ENCODE measurements around the gene VASP. TPM values are rescaled to one million over a fixed set of nuclear protein-coding genes. Genes with fewer than 3 reads are reported as not detected.

VASP gene
- total and polyA plus RNA-seq, 9 of the 15 experiments (the other 6 are each of a cell fraction or from before 2014, with no cell fraction given), result 16.7 to 261 (median 112) TPM

DNA sequence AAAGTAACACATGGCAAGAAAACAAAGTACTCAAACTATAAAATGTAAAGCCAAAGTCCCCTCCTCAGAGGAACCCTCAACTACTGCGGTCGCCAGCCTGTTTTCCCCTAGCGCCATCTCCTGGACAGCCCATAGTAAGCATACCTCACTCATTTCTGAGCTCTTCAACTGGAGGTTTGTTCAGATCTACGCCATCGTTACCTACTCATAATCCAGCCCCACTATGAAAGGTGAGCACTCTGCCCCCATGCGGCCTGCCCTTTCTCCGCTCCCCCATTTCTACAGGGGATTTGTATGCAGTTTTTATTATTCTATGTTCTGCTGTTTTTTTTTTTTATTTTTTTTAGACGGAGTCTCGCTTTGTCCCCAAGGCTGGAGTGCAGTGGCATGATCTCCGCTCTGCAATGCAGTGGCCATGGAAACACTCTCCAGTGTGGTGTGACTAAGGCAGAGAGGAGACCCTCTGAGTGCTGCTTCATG lies 51.2 kb downstream of the VASP start (continued):
- TF ChIP-seq, protein P1, sequence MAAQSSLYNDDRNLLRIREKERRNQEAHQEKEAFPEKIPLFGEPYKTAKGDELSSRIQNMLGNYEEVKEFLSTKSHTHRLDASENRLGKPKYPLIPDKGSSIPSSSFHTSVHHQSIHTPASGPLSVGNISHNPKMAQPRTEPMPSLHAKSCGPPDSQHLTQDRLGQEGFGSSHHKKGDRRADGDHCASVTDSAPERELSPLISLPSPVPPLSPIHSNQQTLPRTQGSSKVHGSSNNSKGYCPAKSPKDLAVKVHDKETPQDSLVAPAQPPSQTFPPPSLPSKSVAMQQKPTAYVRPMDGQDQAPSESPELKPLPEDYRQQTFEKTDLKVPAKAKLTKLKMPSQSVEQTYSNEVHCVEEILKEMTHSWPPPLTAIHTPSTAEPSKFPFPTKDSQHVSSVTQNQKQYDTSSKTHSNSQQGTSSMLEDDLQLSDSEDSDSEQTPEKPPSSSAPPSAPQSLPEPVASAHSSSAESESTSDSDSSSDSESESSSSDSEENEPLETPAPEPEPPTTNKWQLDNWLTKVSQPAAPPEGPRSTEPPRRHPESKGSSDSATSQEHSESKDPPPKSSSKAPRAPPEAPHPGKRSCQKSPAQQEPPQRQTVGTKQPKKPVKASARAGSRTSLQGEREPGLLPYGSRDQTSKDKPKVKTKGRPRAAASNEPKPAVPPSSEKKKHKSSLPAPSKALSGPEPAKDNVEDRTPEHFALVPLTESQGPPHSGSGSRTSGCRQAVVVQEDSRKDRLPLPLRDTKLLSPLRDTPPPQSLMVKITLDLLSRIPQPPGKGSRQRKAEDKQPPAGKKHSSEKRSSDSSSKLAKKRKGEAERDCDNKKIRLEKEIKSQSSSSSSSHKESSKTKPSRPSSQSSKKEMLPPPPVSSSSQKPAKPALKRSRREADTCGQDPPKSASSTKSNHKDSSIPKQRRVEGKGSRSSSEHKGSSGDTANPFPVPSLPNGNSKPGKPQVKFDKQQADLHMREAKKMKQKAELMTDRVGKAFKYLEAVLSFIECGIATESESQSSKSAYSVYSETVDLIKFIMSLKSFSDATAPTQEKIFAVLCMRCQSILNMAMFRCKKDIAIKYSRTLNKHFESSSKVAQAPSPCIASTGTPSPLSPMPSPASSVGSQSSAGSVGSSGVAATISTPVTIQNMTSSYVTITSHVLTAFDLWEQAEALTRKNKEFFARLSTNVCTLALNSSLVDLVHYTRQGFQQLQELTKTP (IDR thresholded peaks at IDR 0.05; ENCODE audit: low read depth in 1 of 2, partially characterized antibody in 2 of 2), result peak in 1 of 2 experiments; percentile 33
- TF ChIP-seq, protein P2, sequence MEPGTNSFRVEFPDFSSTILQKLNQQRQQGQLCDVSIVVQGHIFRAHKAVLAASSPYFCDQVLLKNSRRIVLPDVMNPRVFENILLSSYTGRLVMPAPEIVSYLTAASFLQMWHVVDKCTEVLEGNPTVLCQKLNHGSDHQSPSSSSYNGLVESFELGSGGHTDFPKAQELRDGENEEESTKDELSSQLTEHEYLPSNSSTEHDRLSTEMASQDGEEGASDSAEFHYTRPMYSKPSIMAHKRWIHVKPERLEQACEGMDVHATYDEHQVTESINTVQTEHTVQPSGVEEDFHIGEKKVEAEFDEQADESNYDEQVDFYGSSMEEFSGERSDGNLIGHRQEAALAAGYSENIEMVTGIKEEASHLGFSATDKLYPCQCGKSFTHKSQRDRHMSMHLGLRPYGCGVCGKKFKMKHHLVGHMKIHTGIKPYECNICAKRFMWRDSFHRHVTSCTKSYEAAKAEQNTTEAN (CRISPR knock-in tag; IDR thresholded peaks at IDR 0.05), result no peak
- TF ChIP-seq ZNF778 (CRISPR knock-in tag; IDR thresholded peaks at IDR 0.05), result no peak
- TF ChIP-seq TRIM24 (IDR thresholded peaks at IDR 0.05), result no peak
- TF ChIP-seq, protein P3, sequence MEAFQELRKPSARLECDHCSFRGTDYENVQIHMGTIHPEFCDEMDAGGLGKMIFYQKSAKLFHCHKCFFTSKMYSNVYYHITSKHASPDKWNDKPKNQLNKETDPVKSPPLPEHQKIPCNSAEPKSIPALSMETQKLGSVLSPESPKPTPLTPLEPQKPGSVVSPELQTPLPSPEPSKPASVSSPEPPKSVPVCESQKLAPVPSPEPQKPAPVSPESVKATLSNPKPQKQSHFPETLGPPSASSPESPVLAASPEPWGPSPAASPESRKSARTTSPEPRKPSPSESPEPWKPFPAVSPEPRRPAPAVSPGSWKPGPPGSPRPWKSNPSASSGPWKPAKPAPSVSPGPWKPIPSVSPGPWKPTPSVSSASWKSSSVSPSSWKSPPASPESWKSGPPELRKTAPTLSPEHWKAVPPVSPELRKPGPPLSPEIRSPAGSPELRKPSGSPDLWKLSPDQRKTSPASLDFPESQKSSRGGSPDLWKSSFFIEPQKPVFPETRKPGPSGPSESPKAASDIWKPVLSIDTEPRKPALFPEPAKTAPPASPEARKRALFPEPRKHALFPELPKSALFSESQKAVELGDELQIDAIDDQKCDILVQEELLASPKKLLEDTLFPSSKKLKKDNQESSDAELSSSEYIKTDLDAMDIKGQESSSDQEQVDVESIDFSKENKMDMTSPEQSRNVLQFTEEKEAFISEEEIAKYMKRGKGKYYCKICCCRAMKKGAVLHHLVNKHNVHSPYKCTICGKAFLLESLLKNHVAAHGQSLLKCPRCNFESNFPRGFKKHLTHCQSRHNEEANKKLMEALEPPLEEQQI (IDR thresholded peaks at IDR 0.05), result no peak
- 0 out of 4 replicates have a peak, but pooled peaks of 1 of the 2 experiments have one; percentile 56 for TF ChIP-seq TEAD1 (CRISPR knock-in tag; IDR thresholded peaks at IDR 0.05)
- TF ChIP-seq KDM1A (IDR thresholded peaks at IDR 0.05), result no peak
- TF ChIP-seq ZNF764 (CRISPR knock-in tag; IDR thresholded peaks at IDR 0.05; ENCODE audit: low read depth), result no peak
- TF ChIP-seq KAT2B (IDR thresholded peaks at IDR 0.05; ENCODE audit: low read depth, low read length), result no peak
- TF ChIP-seq, protein P4, sequence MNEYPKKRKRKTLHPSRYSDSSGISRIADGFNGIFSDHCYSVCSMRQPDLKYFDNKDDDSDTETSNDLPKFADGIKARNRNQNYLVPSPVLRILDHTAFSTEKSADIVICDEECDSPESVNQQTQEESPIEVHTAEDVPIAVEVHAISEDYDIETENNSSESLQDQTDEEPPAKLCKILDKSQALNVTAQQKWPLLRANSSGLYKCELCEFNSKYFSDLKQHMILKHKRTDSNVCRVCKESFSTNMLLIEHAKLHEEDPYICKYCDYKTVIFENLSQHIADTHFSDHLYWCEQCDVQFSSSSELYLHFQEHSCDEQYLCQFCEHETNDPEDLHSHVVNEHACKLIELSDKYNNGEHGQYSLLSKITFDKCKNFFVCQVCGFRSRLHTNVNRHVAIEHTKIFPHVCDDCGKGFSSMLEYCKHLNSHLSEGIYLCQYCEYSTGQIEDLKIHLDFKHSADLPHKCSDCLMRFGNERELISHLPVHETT (CRISPR knock-in tag; conservative IDR thresholded peaks at IDR 0.05 in 1 of 2, IDR thresholded peaks at IDR 0.05 in 1 of 2), result no peak
- TF ChIP-seq MECOM (CRISPR knock-in tag; IDR thresholded peaks at IDR 0.05), result no peak
- TF ChIP-seq, protein P5, sequence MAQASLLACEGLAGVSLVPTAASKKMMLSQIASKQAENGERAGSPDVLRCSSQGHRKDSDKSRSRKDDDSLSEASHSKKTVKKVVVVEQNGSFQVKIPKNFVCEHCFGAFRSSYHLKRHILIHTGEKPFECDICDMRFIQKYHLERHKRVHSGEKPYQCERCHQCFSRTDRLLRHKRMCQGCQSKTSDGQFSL (CRISPR knock-in tag; IDR thresholded peaks at IDR 0.05), result 0 out of 2 replicates have a peak, but pooled peaks have one; percentile 32
- TF ChIP-seq, protein P5 (tag; IDR thresholded peaks at IDR 0.05), result no peak
- TF ChIP-seq NFE2 (IDR thresholded peaks at IDR 0.05; ENCODE audit: low read depth), result no peak
- TF ChIP-seq, protein P6, sequence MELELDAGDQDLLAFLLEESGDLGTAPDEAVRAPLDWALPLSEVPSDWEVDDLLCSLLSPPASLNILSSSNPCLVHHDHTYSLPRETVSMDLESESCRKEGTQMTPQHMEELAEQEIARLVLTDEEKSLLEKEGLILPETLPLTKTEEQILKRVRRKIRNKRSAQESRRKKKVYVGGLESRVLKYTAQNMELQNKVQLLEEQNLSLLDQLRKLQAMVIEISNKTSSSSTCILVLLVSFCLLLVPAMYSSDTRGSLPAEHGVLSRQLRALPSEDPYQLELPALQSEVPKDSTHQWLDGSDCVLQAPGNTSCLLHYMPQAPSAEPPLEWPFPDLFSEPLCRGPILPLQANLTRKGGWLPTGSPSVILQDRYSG (tag; conservative IDR thresholded peaks at IDR 0.05; ENCODE audit: low read depth), result no peak

All from K562 (cell line).